ENCODE measurements around the gene THOC6. TPM values are rescaled to one million over a fixed set of nuclear protein-coding genes. Genes with fewer than 3 reads are reported as not detected.

THOC6 gene
- total RNA-seq, result 10 to 100 TPM; 21.6 to 25.7 TPM
- long read RNA-seq, donor 1, transcript THOC6-202 (13 exons, 1,419 nt), result major isoform, 7 of 11 reads
- long read RNA-seq, donor 1, partial matches to known transcripts, result 0 of 11 reads
- long read RNA-seq, donor 1, other reads (novel, unspliced or antisense), result 4 of 11 reads
- long read RNA-seq, donor 2, transcript THOC6-202 (13 exons, 1,419 nt), result major isoform, 94 of 120 reads
- long read RNA-seq, donor 2, partial matches to known transcripts, result 2 of 120 reads
- long read RNA-seq, donor 2, other reads (novel, unspliced or antisense), result 22 of 120 reads

GRCh38 chr16:3023669-3024478, at the start of gene THOC6, which contains the start of gene HCFC1R1:
Gene THOC6, plus strand, starts transcription at chr16:3024035. Its CDS starts 292 bp downstream, at chr16:3024327.
Gene HCFC1R1, minus strand, starts transcription at chr16:3023942. Its CDS starts 1 bp downstream, at chr16:3023941.
- peak; percentile 99 for DNase-seq (ENCODE audit: low spot score)
- intact Hi-C loops (cut with DNase I), result no loop called here

- no peak for DNase-seq (ENCODE audit: low spot score)
- intact Hi-C loops (cut with DNase I), result no loop called here
Observed at GRCh38 chr16:2974319-2975056, 49.3 kb upstream of the THOC6 start.

- intact Hi-C loops (cut with DNase I), result no loop called here
- no peak for DNase-seq (ENCODE audit: low spot score)
Observed at GRCh38 chr16:2975161-2975795, 48.6 kb upstream of the THOC6 start.

- intact Hi-C loops (cut with DNase I), result no loop called here
Observed at GRCh38 chr16:2976201-2976600, 47.6 kb upstream of the THOC6 start.

GRCh38 chr16:2976673-2977072, 47.2 kb upstream of the THOC6 start:
- no peak for DNase-seq (ENCODE audit: low spot score)
- intact Hi-C loops (cut with DNase I), result no loop called here

More at GRCh38 chr16:2976201-2976600, 47.6 kb upstream of the THOC6 start:
- no peak for DNase-seq (ENCODE audit: low spot score)

- intact Hi-C loops (cut with DNase I), result no loop called here
- DNase-seq (ENCODE audit: low spot score), result no peak
Observed at GRCh38 chr16:2977440-2977839, 46.4 kb upstream of the THOC6 start.

GRCh38 chr16:2979669-2980226, 44.1 kb upstream of the THOC6 start:
- intact Hi-C loops (cut with DNase I), result no loop called here
- no peak for DNase-seq (ENCODE audit: low spot score)

GRCh38 chr16:2980227-2981176, 43.3 kb upstream of the THOC6 start, which contains the start of gene PKMYT1:
Gene PKMYT1, minus strand, starts transcription at chr16:2980446. Its CDS starts 789 bp downstream, at chr16:2979657.
- DNase-seq (ENCODE audit: low spot score), result peak; percentile 97
- intact Hi-C loops (cut with DNase I), result no loop called here

GRCh38 chr16:2981177-2981898, 42.5 kb upstream of the THOC6 start:
- intact Hi-C loops (cut with DNase I), result no loop called here
- DNase-seq (ENCODE audit: low spot score), result no peak

- intact Hi-C loops (cut with DNase I), result loop anchor here in 1 of 2 donors (2.0 kb wide), 1 partner anchor 39 kb away; no protein-coding TSS in a partner anchor
- DNase-seq (ENCODE audit: low spot score), result no peak
Observed at GRCh38 chr16:2981899-2982250, 42.0 kb upstream of the THOC6 start.

GRCh38 chr16:2982402-2982801, 41.4 kb upstream of the THOC6 start:
- intact Hi-C loops (cut with DNase I), result loop anchor here in 1 of 2 donors (2.0 kb wide), 1 partner anchor 40 kb away; no protein-coding TSS in a partner anchor
- no peak for DNase-seq (ENCODE audit: low spot score)

- DNase-seq (ENCODE audit: low spot score), result peak; percentile 94
- intact Hi-C loops (cut with DNase I), result loop anchor here in 1 of 2 donors (2.0 kb wide), 1 partner anchor 41 kb away; no protein-coding TSS in a partner anchor
Observed at GRCh38 chr16:2983706-2984136, 40.1 kb upstream of the THOC6 start.

GRCh38 chr16:2985462-2985861, 38.4 kb upstream of the THOC6 start:
- intact Hi-C loops (cut with DNase I), result no loop called here
- DNase-seq (ENCODE audit: low spot score), result no peak

GRCh38 chr16:2985893-2986355, 37.9 kb upstream of the THOC6 start:
- intact Hi-C loops (cut with DNase I), result no loop called here
- DNase-seq (ENCODE audit: low spot score), result no peak

- intact Hi-C loops (cut with DNase I), result no loop called here
- DNase-seq (ENCODE audit: low spot score), result no peak
Observed at GRCh38 chr16:2986623-2987188, 37.1 kb upstream of the THOC6 start.

- DNase-seq (ENCODE audit: low spot score), result no peak
- intact Hi-C loops (cut with DNase I), result no loop called here
Observed at GRCh38 chr16:2987286-2987685, 36.5 kb upstream of the THOC6 start.

GRCh38 chr16:2987833-2988232, 36.0 kb upstream of the THOC6 start:
- no peak for DNase-seq (ENCODE audit: low spot score)
- intact Hi-C loops (cut with DNase I), result no loop called here
